Panc1 (cell line): ENCODE data around the gene GGT6. TPM values are rescaled to one million over a fixed set of nuclear protein-coding genes. Genes with fewer than 3 reads are reported as not detected.

Experiments
- ATAC-seq: fragments of 200-7000 bp; cut with Tn5 transposase; 2 replicates; pipeline ENCODE4 v1.9.1; 2020; ENCODE audit warnings: mild to moderate bottlenecking, moderate library complexity
- BruUV-seq: library from RNA; stranded (reverse); fragments of 400-500 nt; replicated peaks from 2 replicates; lab custom pipeline; 2021; lab: Mats Ljungman, UMichigan
- CTCF ChIA-PET: fragments of 300-600 bp; sonication (Branson Sonifier 250); formaldehyde crosslinking; loops from one replicate; lab custom pipeline; 2022; ENCODE audit warnings: antibody characterized with exemption; lab: Charles Lee
- POLR2A ChIA-PET: fragments of 300-600 bp; sonication (Branson Sonifier 250); formaldehyde crosslinking; loops from one replicate; lab custom pipeline; 2022; ENCODE audit warnings: antibody characterized with exemption; lab: Charles Lee
- DNase-seq: peaks from one replicate; pipeline ENCODE4 v3.0.0-alpha.2; 2010; ENCODE audit warnings: low read depth, low spot score
- H3K27ac ChIP-seq: 2 replicates; pipeline ENCODE4 v1.5.1; 2011; ENCODE audit warnings: mild to moderate bottlenecking, low read length, inconsistent platforms
- H3K27me3 ChIP-seq: fragments of 200-500 bp; sonication (Bioruptor generic); 2 replicates; pipeline ENCODE4 v1.6.0; 2014; ENCODE audit warnings: low read length, inconsistent platforms; ENCODE audit not compliant: control insufficient read depth, insufficient read depth
- H3K36me3 ChIP-seq: fragments of 200-500 bp; sonication (Bioruptor generic); 2 replicates; pipeline ENCODE4 v1.5.1; 2014; ENCODE audit warnings: inconsistent platforms, mild to moderate bottlenecking, low read length, moderate library complexity; ENCODE audit not compliant: control insufficient read depth, insufficient read depth
- H3K4me1 ChIP-seq: 2 replicates; pipeline ENCODE4 v1.5.1; 2011; ENCODE audit warnings: inconsistent platforms, mild to moderate bottlenecking, low read length, moderate library complexity; ENCODE audit not compliant: control insufficient read depth, insufficient read depth
- H3K4me3 ChIP-seq, 2 experiments: 2 replicates each; pipeline ENCODE4 v1.5.1; 2011 to 2012; ENCODE audit warnings: low read depth in 2 of 2, low read length in 2 of 2, mild to moderate bottlenecking in 2 of 2, inconsistent platforms in 1 of 2, moderate library complexity in 1 of 2
- H3K9me3 ChIP-seq: fragments of 200-500 bp; sonication (Bioruptor generic); 2 replicates; pipeline ENCODE4 v1.5.1; 2014; ENCODE audit warnings: low read depth, mild to moderate bottlenecking, inconsistent platforms, low read length, moderate library complexity; ENCODE audit not compliant: control insufficient read depth, insufficient read depth
- CTCF ChIP-seq: fragments of 450-650 bp; IDR thresholded peaks from 2 replicates; pipeline ENCODE4 v1.5.1; 2017; ENCODE audit warnings: mild to moderate bottlenecking
- POLR2AphosphoS5 ChIP-seq: IDR thresholded peaks from 2 replicates; pipeline ENCODE4 v1.6.1; 2012; ENCODE audit warnings: mild to moderate bottlenecking, low read depth, low read length, moderate library complexity
- REST ChIP-seq, 2 experiments: IDR thresholded peaks; 2 replicates each; pipeline ENCODE4 v1.6.1; 2011 to 2012; ENCODE audit warnings: low read depth in 2 of 2, control low read depth in 1 of 2, low read length in 1 of 2, mild to moderate bottlenecking in 1 of 2, moderate library complexity in 1 of 2; ENCODE audit not compliant: insufficient read depth in 1 of 2
- SIN3A ChIP-seq: IDR thresholded peaks from 2 replicates; pipeline ENCODE4 v1.6.1; 2012; ENCODE audit warnings: low read depth, mild to moderate bottlenecking, low read length, moderate library complexity, borderline replicate concordance; ENCODE audit not compliant: insufficient read depth
- TCF7L2 ChIP-seq: IDR thresholded peaks from 2 replicates; pipeline ENCODE4 v1.6.1; 2011; ENCODE audit warnings: mild to moderate bottlenecking, low read depth, low read length, inconsistent platforms
- in situ Hi-C: cut with HindIII; loops from 2 replicates; pipeline ENCODE4 v1.10.0; 2016; ENCODE audit warnings: low sequenced_read_pairs, low pct_unique_long_range_greater_than_20kb
- intact Hi-C: fragments of 100-400 bp; cut with micrococcal nuclease; formaldehyde crosslinking; loops from one replicate; pipeline ENCODE4 v1.10.0; 2022; ENCODE audit not compliant: unreplicated experiment
- total RNA-seq: library from RNA; stranded (reverse); gene quantifications from one replicate; pipeline ENCODE4 v1.2.1, GENCODE V29; 2021; ENCODE audit not compliant: unreplicated experiment

GGT6 gene
- total RNA-seq, 1 experiment from 2014 or later: not detected

DNA sequence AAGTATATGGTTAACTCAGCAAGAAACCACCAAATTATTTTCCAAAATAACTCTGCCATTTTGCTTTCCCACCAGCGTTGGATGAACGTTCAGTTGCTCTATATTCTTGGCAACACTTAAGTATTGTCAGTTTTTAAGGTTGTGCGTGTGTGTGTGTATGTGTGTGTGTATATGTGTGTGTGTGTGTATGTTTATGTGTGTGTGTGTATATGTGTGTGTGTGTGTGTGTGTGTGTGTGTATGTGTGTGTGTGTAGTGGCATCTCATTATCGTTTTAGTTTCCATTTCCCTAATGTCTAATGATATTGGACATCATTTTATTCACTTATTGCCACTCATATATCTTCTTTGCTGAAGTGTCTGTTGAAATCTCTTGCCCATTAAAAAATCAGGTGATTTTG is 12.7 kb upstream of the GGT6 start:
- intact Hi-C loops: no loop called here
- CTCF ChIA-PET: no interaction called here
- H3K36me3 ChIP-seq: no peaks in the 10 kb centered on the region
- H3K4me1 ChIP-seq: no peaks in the 10 kb centered on the region; the same call in 1 of the 2 replicates
- no peaks in the 10 kb centered on the region for H3K9me3 ChIP-seq
- POLR2A ChIA-PET: no interaction called here
- no peak overlapping the region for H3K27ac ChIP-seq
- DNase-seq (no peak), ATAC-seq (no peak)
- H3K27me3 ChIP-seq: no peaks in the 10 kb centered on the region
- BruUV-seq: no TSS peak
- no peak overlapping the region for H3K4me3 ChIP-seq
- TF ChIP-seq SIN3A (no peak), CTCF (no peak), POLR2AphosphoS5 (no peak), TCF7L2 (no peak), REST (IDR thresholded peaks at IDR 0.05; ENCODE audit: insufficient read depth in 1 of 2, low read depth in 2 of 2, low read length in 1 of 2) (no peak)
- in situ Hi-C loops: no loop called here

- POLR2A ChIA-PET: no interaction called here
- no TSS peak for BruUV-seq
- ATAC-seq: no peak
- H3K4me3 ChIP-seq: no peak overlapping the region
- no peak for TF ChIP-seq TCF7L2
- no peak for TF ChIP-seq POLR2AphosphoS5
- TF ChIP-seq REST (IDR thresholded peaks at IDR 0.05; ENCODE audit: insufficient read depth in 1 of 2, low read depth in 2 of 2, low read length in 1 of 2): no peak
- TF ChIP-seq SIN3A: no peak
- no peak for TF ChIP-seq CTCF
- no peaks in the 10 kb centered on the region for H3K27me3 ChIP-seq
- intact Hi-C loops: no loop called here
- no peaks in the 10 kb centered on the region; the same call in 1 of the 2 replicates for H3K4me1 ChIP-seq
- no peaks in the 10 kb centered on the region for H3K36me3 ChIP-seq
- no peak for DNase-seq
- in situ Hi-C loops: no loop called here
- no peak overlapping the region for H3K27ac ChIP-seq
- H3K9me3 ChIP-seq: no peaks in the 10 kb centered on the region
- CTCF ChIA-PET: no interaction called here
These were observed 11.8 kb upstream of the GGT6 start for GRCh38 chr17:4572131-4572530.
